Suprapubic skin (tissue), 4 donors: ENCODE results near the gene THSD7A.

Experiments used
- EP300 ChIP-seq: sonication (generic); formaldehyde crosslinking; IDR thresholded peaks from one replicate; pipeline ENCODE4 v1.6.1; 2017; ENCODE audit warnings: antibody characterized with exemption
- POLR2A ChIP-seq, 2 donors: fragments of 450-650 bp; IDR thresholded peaks; one replicate each; pipeline ENCODE4 v1.6.1; 2017; ENCODE audit warnings: antibody characterized with exemption in 2 of 2, mild to moderate bottlenecking in 2 of 2, moderate library complexity in 2 of 2
- POLR2AphosphoS5 ChIP-seq, 3 donors: sonication (generic); formaldehyde crosslinking; IDR thresholded peaks; one replicate each; pipeline ENCODE4 v1.6.1; 2017; ENCODE audit warnings: antibody characterized with exemption in 3 of 3
- TF ChIP-seq, protein P1 (sequence below), 2 donors: fragments of 200-600 bp in 1 of 2; fragments of 450-650 bp in 1 of 2; sonication (generic) in 1 of 2; IDR thresholded peaks; one replicate each; pipeline ENCODE4 v1.5.1; 2016 to 2019; ENCODE audit warnings: antibody characterized with exemption in 2 of 2, mild to moderate bottlenecking in 1 of 2, moderate library complexity in 1 of 2

DNA sequence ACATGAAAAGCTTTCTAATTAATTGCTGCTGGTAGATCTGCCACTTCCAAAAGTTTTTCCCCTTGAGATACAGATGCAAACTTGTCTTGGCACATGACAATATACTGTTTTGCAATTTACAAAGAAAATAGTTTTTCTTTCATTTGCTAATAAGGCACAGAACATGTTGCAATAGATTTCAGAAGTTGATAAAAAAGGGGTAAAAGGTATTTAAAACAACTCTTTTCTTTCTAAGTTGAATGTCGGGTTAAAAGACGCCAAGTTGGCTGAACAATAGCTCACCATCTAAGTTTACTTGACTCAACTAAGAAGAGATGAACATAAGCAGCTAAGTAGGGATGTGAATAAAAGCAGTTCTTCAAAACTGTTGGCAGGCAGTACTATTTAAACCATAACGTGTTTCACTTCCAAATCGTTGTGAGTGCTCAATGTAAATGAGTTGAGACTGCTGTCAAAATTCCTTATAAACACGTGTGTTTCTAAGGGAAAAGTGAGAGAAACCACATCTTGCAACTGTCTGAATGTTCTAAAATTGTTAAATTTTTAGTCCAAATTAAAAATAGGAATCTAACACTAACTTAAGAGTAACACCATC lies 14.5 kb upstream of the THSD7A start:
- TF ChIP-seq, protein P1, sequence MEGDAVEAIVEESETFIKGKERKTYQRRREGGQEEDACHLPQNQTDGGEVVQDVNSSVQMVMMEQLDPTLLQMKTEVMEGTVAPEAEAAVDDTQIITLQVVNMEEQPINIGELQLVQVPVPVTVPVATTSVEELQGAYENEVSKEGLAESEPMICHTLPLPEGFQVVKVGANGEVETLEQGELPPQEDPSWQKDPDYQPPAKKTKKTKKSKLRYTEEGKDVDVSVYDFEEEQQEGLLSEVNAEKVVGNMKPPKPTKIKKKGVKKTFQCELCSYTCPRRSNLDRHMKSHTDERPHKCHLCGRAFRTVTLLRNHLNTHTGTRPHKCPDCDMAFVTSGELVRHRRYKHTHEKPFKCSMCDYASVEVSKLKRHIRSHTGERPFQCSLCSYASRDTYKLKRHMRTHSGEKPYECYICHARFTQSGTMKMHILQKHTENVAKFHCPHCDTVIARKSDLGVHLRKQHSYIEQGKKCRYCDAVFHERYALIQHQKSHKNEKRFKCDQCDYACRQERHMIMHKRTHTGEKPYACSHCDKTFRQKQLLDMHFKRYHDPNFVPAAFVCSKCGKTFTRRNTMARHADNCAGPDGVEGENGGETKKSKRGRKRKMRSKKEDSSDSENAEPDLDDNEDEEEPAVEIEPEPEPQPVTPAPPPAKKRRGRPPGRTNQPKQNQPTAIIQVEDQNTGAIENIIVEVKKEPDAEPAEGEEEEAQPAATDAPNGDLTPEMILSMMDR (IDR thresholded peaks at IDR 0.05): no peak
- TF ChIP-seq POLR2A (IDR thresholded peaks at IDR 0.05) (no peak), POLR2AphosphoS5 (IDR thresholded peaks at IDR 0.05) (no peak), EP300 (no peak)
